Lower lobe of right lung (tissue), 2 donors: Measurements from ENCODE around the gene MOV10. TPM values are rescaled to one million over a fixed set of nuclear protein-coding genes. Genes with fewer than 3 reads are reported as not detected.

ENCODE experiments used
- ATAC-seq, 2 donors: fragments of 200-7000 bp; cut with Tn5 transposase; one replicate each; pipeline ENCODE4 v1.9.1; 2020 to 2022; ENCODE audit warnings: mild to moderate bottlenecking in 2 of 2, moderate library complexity in 2 of 2
- DNase-seq: peaks from one replicate; pipeline ENCODE4 v3.0.0-alpha.2; 2020
- H3K27ac ChIP-seq: fragments of 200-600 bp; one replicate; pipeline ENCODE4 v1.8.0; 2022
- H3K27me3 ChIP-seq: fragments of 200-600 bp; one replicate; pipeline ENCODE4 v1.8.0; 2022; ENCODE audit warnings: low read depth
- H3K36me3 ChIP-seq: fragments of 200-600 bp; one replicate; pipeline ENCODE4 v1.8.0; 2022; ENCODE audit warnings: mild to moderate bottlenecking
- H3K4me1 ChIP-seq: fragments of 200-600 bp; one replicate; pipeline ENCODE4 v1.8.0; 2022
- H3K4me3 ChIP-seq: fragments of 200-600 bp; one replicate; pipeline ENCODE4 v1.8.0; 2022; ENCODE audit warnings: mild to moderate bottlenecking
- H3K9me3 ChIP-seq: fragments of 200-600 bp; one replicate; pipeline ENCODE4 v1.8.0; 2022
- CTCF ChIP-seq: fragments of 200-600 bp; IDR thresholded peaks from one replicate; pipeline ENCODE4 v1.8.0; 2022; ENCODE audit warnings: antibody characterized with exemption, mild to moderate bottlenecking
- intact Hi-C: fragments of 100-400 bp; cut with DNase I; formaldehyde crosslinking; loops from one replicate; pipeline ENCODE4 v1.11.0; 2022
- total RNA-seq: library from RNA; stranded (reverse); fragmentation: NEBNext Ultra II Directional; extraction: Animal tissue kit (Norgen Biotek cat#: 25700); gene quantifications from one replicate; pipeline ENCODE4 v1.2.1, GENCODE V29; 2021
- donor health status: DM: no; HTN: yes; CAD: no; lungs with severe emphysema.

Gene MOV10
- total RNA-seq, 1 donor from 2014 or later: 72.3 TPM

- ATAC-seq (no peak), DNase-seq (no peak)
- H3K4me3 ChIP-seq: no peak overlapping the region
- TF ChIP-seq CTCF: no peak
- no peak overlapping the region for H3K27ac ChIP-seq
- H3K27me3 ChIP-seq: no peaks in the 10 kb centered on the region
- peaks cover 12% of the 10 kb centered on the region for H3K4me1 ChIP-seq
- H3K9me3 ChIP-seq: no peaks in the 10 kb centered on the region
- H3K36me3 ChIP-seq: peaks cover 100% of the 10 kb centered on the region
- intact Hi-C loops: no loop called here
These were observed 20.0 kb downstream of the MOV10 start for GRCh38 chr1:112694363-112694929.

- peaks cover 20% of the 10 kb centered on the region for H3K4me1 ChIP-seq
- H3K27ac ChIP-seq: no peak overlapping the region
- peaks cover 100% of the 10 kb centered on the region for H3K36me3 ChIP-seq
- H3K9me3 ChIP-seq: no peaks in the 10 kb centered on the region
- H3K4me3 ChIP-seq: no peak overlapping the region
- no peaks in the 10 kb centered on the region for H3K27me3 ChIP-seq
- ATAC-seq (no peak), DNase-seq (no peak)
- intact Hi-C loops: no loop called here
- no peak for TF ChIP-seq CTCF
These were observed 20.8 kb downstream of the MOV10 start for GRCh38 chr1:112695276-112695675.

- H3K36me3 ChIP-seq: peaks cover 96% of the 10 kb centered on the region
- DNase-seq (no peak), ATAC-seq (no peak)
- H3K27me3 ChIP-seq: no peaks in the 10 kb centered on the region
- H3K27ac ChIP-seq: no peak overlapping the region
- no peak overlapping the region for H3K4me3 ChIP-seq
- no peak for TF ChIP-seq CTCF
- intact Hi-C loops: no loop called here
- peaks cover 35% of the 10 kb centered on the region for H3K4me1 ChIP-seq
- no peaks in the 10 kb centered on the region for H3K9me3 ChIP-seq
These were observed 22.3 kb downstream of the MOV10 start for GRCh38 chr1:112696578-112697314.

- Histone ChIP-seq H3K27me3 (no peaks in the 10 kb centered on the region), H3K9me3 (no peaks in the 10 kb centered on the region), H3K27ac (peak overlapping the region; percentile 3), H3K4me1 (peaks cover 45% of the 10 kb centered on the region), H3K4me3 (no peak overlapping the region), H3K36me3 (peaks cover 95% of the 10 kb centered on the region)
- DNase-seq (no peak), ATAC-seq (no peak)
- no peak for TF ChIP-seq CTCF
- intact Hi-C loops: no loop called here
These were observed 23.3 kb downstream of the MOV10 start for GRCh38 chr1:112697781-112698201.

- Histone ChIP-seq H3K4me1 (peaks cover 54% of the 10 kb centered on the region), H3K27me3 (no peaks in the 10 kb centered on the region), H3K9me3 (no peaks in the 10 kb centered on the region), H3K27ac (peak overlapping the region; percentile 84), H3K4me3 (no peak overlapping the region), H3K36me3 (peaks cover 92% of the 10 kb centered on the region)
- no peak for TF ChIP-seq CTCF
- no peak for ATAC-seq
- intact Hi-C loops: no loop called here
- no peak for DNase-seq
These were observed 24.2 kb downstream of the MOV10 start for GRCh38 chr1:112698366-112699310.
